Breast epithelium (tissue), 3 donors: ENCODE results near the gene IFT57.

Experiments
- POLR2A ChIP-seq: fragments of 450-650 bp; IDR thresholded peaks from one replicate; pipeline ENCODE4 v1.6.1; 2016; ENCODE audit warnings: antibody characterized with exemption, mild to moderate bottlenecking, moderate library complexity
- TF ChIP-seq, protein P1 (sequence below), 3 donors: fragments of 450-650 bp; IDR thresholded peaks; one replicate each; pipeline ENCODE4 v1.5.1; 2016 to 2017; ENCODE audit warnings: antibody characterized with exemption in 3 of 3, mild to moderate bottlenecking in 3 of 3, moderate library complexity in 3 of 3

DNA sequence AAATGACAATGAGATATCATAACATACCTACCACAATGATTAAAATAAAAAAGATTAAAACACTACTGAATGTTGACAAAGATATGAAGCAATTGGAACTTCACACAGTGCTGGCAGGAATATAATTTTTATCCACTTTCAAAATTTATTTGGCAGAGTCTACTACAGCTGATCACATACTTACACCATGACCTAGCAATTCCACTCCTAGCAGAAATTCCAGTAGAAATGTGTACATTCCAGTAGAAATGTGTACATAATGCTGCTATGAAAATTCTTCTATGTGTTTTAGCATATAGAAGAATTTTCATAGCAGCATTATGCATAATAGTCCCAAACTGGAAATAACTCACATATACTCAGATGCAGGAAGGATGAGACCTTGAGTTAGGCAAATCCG, 43.5 kb downstream of the IFT57 start:
- TF ChIP-seq, protein P1, sequence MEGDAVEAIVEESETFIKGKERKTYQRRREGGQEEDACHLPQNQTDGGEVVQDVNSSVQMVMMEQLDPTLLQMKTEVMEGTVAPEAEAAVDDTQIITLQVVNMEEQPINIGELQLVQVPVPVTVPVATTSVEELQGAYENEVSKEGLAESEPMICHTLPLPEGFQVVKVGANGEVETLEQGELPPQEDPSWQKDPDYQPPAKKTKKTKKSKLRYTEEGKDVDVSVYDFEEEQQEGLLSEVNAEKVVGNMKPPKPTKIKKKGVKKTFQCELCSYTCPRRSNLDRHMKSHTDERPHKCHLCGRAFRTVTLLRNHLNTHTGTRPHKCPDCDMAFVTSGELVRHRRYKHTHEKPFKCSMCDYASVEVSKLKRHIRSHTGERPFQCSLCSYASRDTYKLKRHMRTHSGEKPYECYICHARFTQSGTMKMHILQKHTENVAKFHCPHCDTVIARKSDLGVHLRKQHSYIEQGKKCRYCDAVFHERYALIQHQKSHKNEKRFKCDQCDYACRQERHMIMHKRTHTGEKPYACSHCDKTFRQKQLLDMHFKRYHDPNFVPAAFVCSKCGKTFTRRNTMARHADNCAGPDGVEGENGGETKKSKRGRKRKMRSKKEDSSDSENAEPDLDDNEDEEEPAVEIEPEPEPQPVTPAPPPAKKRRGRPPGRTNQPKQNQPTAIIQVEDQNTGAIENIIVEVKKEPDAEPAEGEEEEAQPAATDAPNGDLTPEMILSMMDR (IDR thresholded peaks at IDR 0.05), result no peak
- no peak for TF ChIP-seq POLR2A
